A673 (cell line): ENCODE measurements around the gene RELCH. TPM values are rescaled to one million over a fixed set of nuclear protein-coding genes. Genes with fewer than 3 reads are reported as not detected.

Experiments used
- BruUV-seq: library from RNA; stranded (reverse); fragments of 400-500 nt; replicated peaks from 2 replicates; lab custom pipeline; 2021; lab: Mats Ljungman, UMichigan
- CTCF ChIA-PET: fragments of 300-600 bp; sonication (Branson Sonifier 250); formaldehyde crosslinking; loops from one replicate; lab custom pipeline; 2022; ENCODE audit warnings: antibody characterized with exemption; lab: Charles Lee
- POLR2A ChIA-PET: fragments of 300-600 bp; sonication (Branson Sonifier 250); formaldehyde crosslinking; loops from one replicate; lab custom pipeline; 2022; ENCODE audit warnings: antibody characterized with exemption; ENCODE audit not compliant: low non-redundant PET; lab: Charles Lee
- DNase-seq: peaks from one replicate; pipeline ENCODE4 v3.0.0-alpha.2; 2015; ENCODE audit warnings: low spot score
- H3K27ac ChIP-seq: fragments of 200-600 bp; sonication (generic); 2 replicates; pipeline ENCODE4 v1.5.1; 2016; ENCODE audit warnings: mixed run types, low read depth, mild to moderate bottlenecking, mixed read lengths, antibody characterized with exemption, low read length; ENCODE audit not compliant: poor library complexity, severe bottlenecking
- H3K27me3 ChIP-seq: fragments of 200-600 bp; sonication (generic); replicated peaks from 2 replicates; pipeline ENCODE4 v1.6.1; 2017; ENCODE audit warnings: mixed run types, low read depth, mild to moderate bottlenecking, mixed read lengths, antibody characterized with exemption, low read length; ENCODE audit not compliant: insufficient read depth, poor library complexity
- H3K36me3 ChIP-seq: fragments of 200-600 bp; sonication (generic); 2 replicates; pipeline ENCODE4 v1.6.1; 2016; ENCODE audit warnings: mixed run types, mild to moderate bottlenecking, mixed read lengths, antibody characterized with exemption, low read length; ENCODE audit not compliant: insufficient read depth, poor library complexity, severe bottlenecking
- H3K4me1 ChIP-seq: fragments of 200-600 bp; sonication (generic); 2 replicates; pipeline ENCODE4 v1.6.1; 2017; ENCODE audit warnings: mixed run types, mild to moderate bottlenecking, mixed read lengths, antibody characterized with exemption, low read length; ENCODE audit not compliant: insufficient read depth, poor library complexity, severe bottlenecking
- H3K4me3 ChIP-seq: fragments of 200-600 bp; sonication (generic); 2 replicates; pipeline ENCODE4 v1.5.1; 2016; ENCODE audit warnings: low read depth, mixed run types, mild to moderate bottlenecking, mixed read lengths, low read length; ENCODE audit not compliant: poor library complexity, severe bottlenecking
- H3K9me3 ChIP-seq: fragments of 200-600 bp; sonication (generic); 2 replicates; pipeline ENCODE4 v1.6.1; 2016; ENCODE audit warnings: mixed run types, low read depth, mild to moderate bottlenecking, mixed read lengths, antibody characterized with exemption, low read length; ENCODE audit not compliant: poor library complexity, severe bottlenecking
- CTCF ChIP-seq: fragments of 300-800, 200-600 bp; sonication (generic); conservative IDR thresholded peaks from 2 replicates; pipeline ENCODE4 v1.5.1; 2017; ENCODE audit warnings: low read depth, mild to moderate bottlenecking, antibody characterized with exemption, low read length, moderate library complexity, mixed read lengths
- EZH2 ChIP-seq: fragments of 200-600 bp; sonication (generic); IDR thresholded peaks from 2 replicates; pipeline ENCODE4 v1.6.1; 2017; ENCODE audit warnings: borderline replicate concordance, low read depth, mild to moderate bottlenecking, mixed read lengths, antibody characterized with exemption, low read length; ENCODE audit not compliant: poor library complexity, severe bottlenecking
- intact Hi-C: fragments of 100-400 bp; cut with micrococcal nuclease; formaldehyde crosslinking; loops from one replicate; pipeline ENCODE4 v1.10.0; 2022; ENCODE audit not compliant: unreplicated experiment
- total RNA-seq: library from RNA; stranded (reverse); gene quantifications from 2 replicates; pipeline ENCODE4 v1.2.3, GENCODE V29; 2021

RELCH gene
- total RNA-seq, 1 experiment from 2014 or later: 29.2 TPM

GRCh38 chr18:62245699-62246098, 58.6 kb downstream of the RELCH start:
- H3K4me1 ChIP-seq: no peaks in the 10 kb centered on the region
- H3K27me3 ChIP-seq: no peaks in the 10 kb centered on the region
- H3K4me3 ChIP-seq: no peak overlapping the region
- BruUV-seq: no TSS peak
- intact Hi-C loops: no loop called here
- POLR2A ChIA-PET: no interaction called here
- no peak for TF ChIP-seq EZH2
- 0 out of 2 replicates have a peak, but pooled peaks have one; percentile 17 for TF ChIP-seq CTCF
- H3K27ac ChIP-seq: no peak overlapping the region
- DNase-seq: no peak
- H3K36me3 ChIP-seq: no peaks in the 10 kb centered on the region
- H3K9me3 ChIP-seq: no peaks in the 10 kb centered on the region
- CTCF ChIA-PET: no interaction called here

GRCh38 chr18:62248313-62248712, 61.3 kb downstream of the RELCH start:
- DNase-seq: no peak
- POLR2A ChIA-PET: no interaction called here
- BruUV-seq: no TSS peak
- no peaks in the 10 kb centered on the region for H3K9me3 ChIP-seq
- no peaks in the 10 kb centered on the region for H3K4me1 ChIP-seq
- no peak overlapping the region for H3K4me3 ChIP-seq
- H3K36me3 ChIP-seq: no peaks in the 10 kb centered on the region
- TF ChIP-seq CTCF (no peak), EZH2 (no peak)
- H3K27me3 ChIP-seq: no peaks in the 10 kb centered on the region
- no peak overlapping the region for H3K27ac ChIP-seq
- intact Hi-C loops: no loop called here
- CTCF ChIA-PET: no interaction called here

- no peak overlapping the region for H3K4me3 ChIP-seq
- CTCF ChIA-PET: interaction anchor here (1.0 kb wide), 1 partner anchor 10 kb away, joined by 4 read pairs; no protein-coding TSS in a partner anchor
- no peak overlapping the region for H3K27ac ChIP-seq
- BruUV-seq: no TSS peak
- H3K27me3 ChIP-seq: no peaks in the 10 kb centered on the region
- POLR2A ChIA-PET: interaction anchor here (0.8 kb wide), 1 partner anchor 603 kb away, joined by 3 read pairs; no protein-coding TSS in a partner anchor
- intact Hi-C loops: loop anchor here (1.0 kb wide), 1 partner anchor 66 kb away; no protein-coding TSS in a partner anchor
- no peaks in the 10 kb centered on the region for H3K36me3 ChIP-seq
- H3K9me3 ChIP-seq: no peaks in the 10 kb centered on the region
- no peaks in the 10 kb centered on the region for H3K4me1 ChIP-seq
- peak; percentile 74 for DNase-seq
- peak; percentile 80 for TF ChIP-seq CTCF
- TF ChIP-seq EZH2: no peak
These were observed 62.5 kb downstream of the RELCH start for GRCh38 chr18:62249478-62250097.
